Fibroblast of lung (primary cell): Measurements from ENCODE around the gene HTR2C. TPM values are rescaled to one million over a fixed set of nuclear protein-coding genes. Genes with fewer than 3 reads are reported as not detected.

Source experiments
- DNase-seq, 2 donors: peaks; one replicate each; pipeline versions ENCODE4 v3.0.0 to v3.0.0-alpha.2; 2010; ENCODE audit warnings: low read depth in 2 of 2
- H2AFZ ChIP-seq: 2 replicates; pipeline ENCODE4 v1.5.1; 2012; ENCODE audit warnings: low read length, control low read depth, inconsistent platforms
- H3K27ac ChIP-seq: 2 replicates; pipeline ENCODE4 v1.5.1; 2011; ENCODE audit warnings: low read length, control low read depth; ENCODE audit not compliant: insufficient read depth
- H3K27me3 ChIP-seq: 2 replicates; pipeline ENCODE4 v1.5.1; 2011; ENCODE audit warnings: mild to moderate bottlenecking, low read length; ENCODE audit not compliant: control insufficient read depth, insufficient read depth
- H3K36me3 ChIP-seq: 2 replicates; pipeline ENCODE4 v1.5.1; 2011; ENCODE audit warnings: low read length; ENCODE audit not compliant: control insufficient read depth, insufficient read depth
- H3K4me1 ChIP-seq: 2 replicates; pipeline ENCODE4 v1.5.1; 2011; ENCODE audit warnings: low read length; ENCODE audit not compliant: control insufficient read depth, insufficient read depth; ENCODE audit errors: extremely low read depth
- H3K4me2 ChIP-seq: 2 replicates; pipeline ENCODE4 v1.5.1; 2011; ENCODE audit warnings: low read length, control low read depth; ENCODE audit not compliant: insufficient read depth; ENCODE audit errors: extremely low read depth
- H3K4me3 ChIP-seq, 4 experiments: fragments of 200-600 bp in 1 of 4; sonication (generic) in 1 of 4; replicated peaks in 1 of 4; 2 replicates each; pipeline ENCODE4 v1.5.1; 2011 to 2016; ENCODE audit warnings: low read length in 4 of 4, low read depth in 3 of 4, mild to moderate bottlenecking in 3 of 4, control low read depth in 2 of 4, inconsistent platforms in 1 of 4, mixed read lengths in 1 of 4; ENCODE audit not compliant: insufficient read depth in 1 of 4; ENCODE audit errors: control extremely low read depth in 1 of 4
- H3K79me2 ChIP-seq: 2 replicates; pipeline ENCODE4 v1.5.1; 2012; ENCODE audit warnings: mild to moderate bottlenecking, low read length, inconsistent platforms; ENCODE audit not compliant: control insufficient read depth, insufficient read depth
- H3K9ac ChIP-seq: 2 replicates; pipeline ENCODE4 v1.5.1; 2011; ENCODE audit warnings: mild to moderate bottlenecking, low read length, control low read depth; ENCODE audit not compliant: insufficient read depth
- H3K9me3 ChIP-seq: 2 replicates; pipeline ENCODE4 v1.5.1; 2012; ENCODE audit warnings: low read depth, low read length; ENCODE audit not compliant: control insufficient read depth, insufficient read depth
- H4K20me1 ChIP-seq: 2 replicates; pipeline ENCODE4 v1.5.1; 2011; ENCODE audit warnings: low read length; ENCODE audit not compliant: control insufficient read depth, insufficient read depth; ENCODE audit errors: extremely low read depth
- CTCF ChIP-seq, 2 donors: IDR thresholded peaks in 1 of 2; conservative IDR thresholded peaks in 1 of 2; 1 replicate in 1 of 2; 2 replicates in 1 of 2; pipeline ENCODE4 v1.5.1; 2011 to 2012; ENCODE audit warnings: low read length in 2 of 2, control low read depth in 1 of 2, inconsistent platforms in 1 of 2, low read depth in 1 of 2, mild to moderate bottlenecking in 1 of 2
- EZH2 ChIP-seq: IDR thresholded peaks from 2 replicates; pipeline ENCODE4 v1.5.1; 2012; ENCODE audit warnings: low read length, control low read depth, mild to moderate bottlenecking; ENCODE audit errors: missing control alignments
- polyA plus RNA-seq, 2 donors: library from polyadenylated mRNA; depleted of rRNA in 1 of 2; stranded (reverse) in 1 of 2; unstranded in 1 of 2; fragments of >200 nt; gene quantifications; 2 replicates each; pipeline ENCODE4 v1.2.1, GENCODE V29; 2011 to 2012; ENCODE audit warnings: missing spikeins in 1 of 2
- total RNA-seq: library from RNA; depleted of rRNA; stranded (reverse); fragments of >200 nt; gene quantifications from 2 replicates; pipeline ENCODE4 v1.2.1, GENCODE V29; 2014

The HTR2C gene
- total and polyA plus RNA-seq, 2 donors (not counting 1 experiment from before 2014, with no cell fraction given) = not detected

GRCh38 chrX:114952696-114953095 is 368.8 kb downstream of the HTR2C start:
- Histone ChIP-seq H3K79me2 (no peaks in the 10 kb centered on the region), H4K20me1 (no peaks in the 10 kb centered on the region), H3K9me3 (no peaks in the 10 kb centered on the region), H3K9ac (no peak overlapping the region), H3K4me3 (no peak overlapping the region), H3K27me3 (no peaks in the 10 kb centered on the region), H2AFZ (no peak overlapping the region), H3K36me3 (no peaks in the 10 kb centered on the region), H3K27ac (no peak overlapping the region), H3K4me1 (no peaks in the 10 kb centered on the region), H3K4me2 (no peak overlapping the region)
- TF ChIP-seq EZH2 = no peak
- no peak for TF ChIP-seq CTCF (conservative IDR thresholded peaks at IDR 0.05 in 1 of 2, IDR thresholded peaks at IDR 0.05 in 1 of 2; ENCODE audit: low read depth in 1 of 2, low read length in 2 of 2)
- no peak for DNase-seq
